ENCODE data around the gene PIK3AP1.
"Not testable (repeated sequence)": the region's sequence is repeated elsewhere in the genome, so short reads cannot be mapped to it uniquely, and the experiment has no call there.

Gene PIK3AP1

DNA sequence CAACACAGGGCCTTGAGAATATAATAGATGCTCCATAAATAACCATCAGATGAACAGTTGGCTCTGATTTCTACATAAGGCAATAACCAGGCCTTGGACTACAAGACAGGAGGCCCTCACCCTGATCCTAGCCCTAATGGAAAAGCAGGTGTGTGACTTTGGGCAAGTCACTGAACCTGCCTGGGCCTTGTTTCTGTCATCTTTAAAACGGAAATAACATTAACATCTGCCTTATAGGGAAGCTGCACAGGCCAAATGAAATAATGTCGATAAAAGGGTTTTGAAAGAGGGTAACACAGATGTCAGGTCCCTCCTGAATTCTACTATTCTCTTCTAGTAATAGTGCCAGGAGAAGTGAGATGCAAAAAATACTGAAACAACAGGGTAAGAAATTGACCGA lies 20.7 kb downstream of the PIK3AP1 start:
- in situ Hi-C loops (cut with HindIII; ENCODE audit: low sequenced_read_pairs), result no loop called here

DNA sequence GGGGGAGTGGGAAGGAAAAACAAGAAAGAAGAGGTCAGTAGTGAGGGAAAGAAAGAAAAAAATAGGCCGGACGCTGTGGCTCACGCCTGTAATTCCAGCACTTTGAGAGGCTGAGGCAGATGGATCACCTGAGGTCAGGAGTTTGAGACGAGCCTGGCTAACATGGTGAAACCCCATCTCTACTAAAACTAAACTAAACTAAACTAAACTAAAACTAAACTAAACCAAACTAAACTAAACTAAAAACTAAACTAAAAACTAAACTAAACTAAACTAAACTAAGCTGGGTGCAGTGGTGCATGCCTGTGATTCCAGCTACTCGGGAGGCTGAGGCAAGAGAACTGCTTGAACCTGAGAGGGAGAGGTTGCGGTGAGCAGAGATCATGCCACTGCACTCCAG lies 22.0 kb downstream of the PIK3AP1 start:
- in situ Hi-C loops (cut with HindIII; ENCODE audit: low sequenced_read_pairs), result not testable (repeated sequence)

DNA sequence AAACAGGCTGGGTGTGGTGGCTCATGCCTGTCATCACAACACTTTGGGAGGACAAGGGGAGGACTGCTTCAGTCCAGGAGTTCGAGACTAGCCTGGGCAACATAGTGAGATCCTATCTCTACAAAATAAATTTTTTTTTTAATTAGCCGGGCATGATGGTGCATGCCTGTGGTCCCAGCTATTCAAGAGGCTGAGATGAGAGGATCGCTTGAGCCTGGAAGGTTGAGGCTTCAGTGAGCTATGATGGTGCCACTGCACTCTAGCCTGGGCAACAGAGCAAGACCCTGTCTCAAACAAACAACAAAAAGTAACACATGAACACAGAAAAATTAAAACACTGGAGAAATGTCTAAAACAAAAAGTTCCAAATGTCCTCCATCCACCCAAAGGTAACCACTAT lies 22.9 kb downstream of the PIK3AP1 start:
- in situ Hi-C loops (cut with HindIII; ENCODE audit: low sequenced_read_pairs), result no loop called here

DNA sequence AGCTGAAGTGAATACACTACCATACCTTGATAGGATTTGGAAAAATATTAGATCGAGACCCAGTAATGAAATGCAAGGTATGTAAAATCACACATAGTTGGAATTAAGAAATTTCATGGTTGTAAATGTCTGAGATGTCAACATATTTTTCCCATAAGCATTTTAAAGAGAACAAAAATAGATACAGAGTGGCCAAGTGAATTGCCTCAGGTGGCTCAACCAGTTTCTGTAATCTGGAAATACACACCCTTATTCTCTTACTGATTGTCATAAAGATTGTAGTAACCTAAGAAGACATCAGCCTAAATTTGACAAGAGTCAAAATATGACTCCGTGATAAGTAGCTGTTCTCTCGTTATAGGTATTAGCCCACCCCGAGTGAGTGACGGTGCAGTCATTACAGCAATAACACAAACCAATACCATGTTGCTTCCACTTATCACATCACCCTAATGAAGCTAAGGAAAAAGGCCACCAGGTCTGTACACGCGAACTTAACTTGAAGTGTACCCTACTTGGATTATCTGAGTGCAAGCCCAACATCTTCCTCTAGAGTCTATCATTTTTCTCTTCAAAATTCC lies 23.4 kb downstream of the PIK3AP1 start:
- in situ Hi-C loops (cut with HindIII; ENCODE audit: low sequenced_read_pairs), result no loop called here

DNA sequence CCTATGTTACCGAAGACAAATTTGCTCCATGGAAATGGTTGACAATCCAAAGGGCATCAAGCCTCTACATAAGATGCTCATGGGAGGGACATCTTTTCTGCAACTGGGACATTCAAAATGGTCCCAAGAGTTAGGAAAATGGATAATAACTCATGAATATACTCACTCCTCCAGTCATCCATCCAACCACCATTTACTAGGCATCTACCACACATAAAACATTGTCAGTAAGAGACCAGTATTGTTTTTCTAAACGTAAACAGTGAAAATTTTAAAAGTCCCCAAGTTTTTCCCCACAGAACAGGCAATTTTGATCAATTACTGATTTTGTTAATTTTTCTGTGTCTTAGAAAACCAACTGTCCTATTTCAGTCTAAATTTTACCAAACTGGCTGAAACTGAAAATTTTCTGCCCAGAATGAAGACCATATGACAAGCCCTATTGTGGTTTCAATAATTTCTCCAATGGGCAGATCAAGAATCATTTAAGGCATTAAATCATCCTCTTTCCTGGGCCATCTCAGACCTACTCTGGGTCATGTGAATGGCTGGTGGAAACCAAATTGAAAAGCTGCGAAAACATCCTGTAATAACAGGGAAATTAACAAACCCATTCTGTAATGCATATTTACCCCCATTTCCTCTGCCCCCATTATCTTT lies 24.2 kb downstream of the PIK3AP1 start:
- in situ Hi-C loops (cut with HindIII; ENCODE audit: low sequenced_read_pairs), result no loop called here

DNA sequence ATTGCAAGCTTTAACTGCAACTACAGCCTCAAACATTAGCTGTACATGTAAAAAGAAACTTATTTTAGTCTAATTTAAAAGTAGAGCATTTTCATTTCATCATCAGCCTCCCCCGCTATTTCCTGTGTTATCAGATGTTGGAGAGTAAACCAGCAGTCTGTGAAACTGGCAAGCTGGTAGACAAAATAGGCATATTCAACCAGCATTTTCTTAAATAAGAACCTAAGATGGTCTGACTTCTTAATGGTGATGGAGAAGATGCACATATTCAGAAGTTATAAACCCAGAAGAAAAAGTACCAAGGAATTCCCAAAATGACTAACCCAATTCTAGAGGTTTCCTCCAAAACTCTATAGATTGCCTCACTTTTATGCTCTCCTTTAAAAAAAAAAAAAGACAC lies 24.9 kb downstream of the PIK3AP1 start:
- in situ Hi-C loops (cut with HindIII; ENCODE audit: low sequenced_read_pairs), result no loop called here

DNA sequence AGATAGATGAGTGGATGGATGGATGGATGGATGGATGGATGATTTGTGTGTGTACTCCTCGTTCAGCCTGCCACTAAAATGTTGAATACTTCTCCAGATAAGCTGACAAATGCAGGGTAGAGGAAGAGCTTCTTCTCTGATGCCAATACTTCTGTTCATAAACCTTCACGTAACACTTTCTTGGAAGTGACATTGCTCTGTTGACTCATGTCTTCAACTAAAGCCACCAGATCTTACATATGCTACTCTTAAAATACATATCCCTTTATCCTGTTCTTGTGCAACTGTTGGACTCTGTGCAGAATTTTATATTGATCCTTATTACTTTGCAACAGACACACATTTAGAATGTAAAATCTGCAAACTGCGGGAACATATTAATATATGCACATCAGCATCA lies 26.9 kb downstream of the PIK3AP1 start:
- in situ Hi-C loops (cut with HindIII; ENCODE audit: low sequenced_read_pairs), result no loop called here

DNA sequence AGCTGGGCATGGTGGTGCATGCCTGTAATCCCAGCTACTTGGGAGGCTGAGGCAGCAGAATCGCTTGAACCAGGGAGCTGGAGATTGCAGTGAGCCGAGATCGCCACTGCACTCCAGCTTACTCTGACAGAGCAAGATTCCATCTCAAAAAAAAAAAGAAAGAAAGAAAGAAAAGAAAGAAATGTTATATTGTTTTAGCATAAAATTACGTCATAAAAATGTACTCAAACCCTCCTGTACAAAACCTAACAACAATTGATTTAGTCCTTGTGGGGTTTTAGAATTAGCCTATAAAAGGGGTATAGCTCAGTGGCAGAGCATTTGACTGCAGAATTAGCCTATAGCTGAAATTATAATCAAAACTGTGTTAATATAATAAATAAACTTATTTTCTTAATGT lies 27.9 kb downstream of the PIK3AP1 start:
- in situ Hi-C loops (cut with HindIII; ENCODE audit: low sequenced_read_pairs), result no loop called here

DNA sequence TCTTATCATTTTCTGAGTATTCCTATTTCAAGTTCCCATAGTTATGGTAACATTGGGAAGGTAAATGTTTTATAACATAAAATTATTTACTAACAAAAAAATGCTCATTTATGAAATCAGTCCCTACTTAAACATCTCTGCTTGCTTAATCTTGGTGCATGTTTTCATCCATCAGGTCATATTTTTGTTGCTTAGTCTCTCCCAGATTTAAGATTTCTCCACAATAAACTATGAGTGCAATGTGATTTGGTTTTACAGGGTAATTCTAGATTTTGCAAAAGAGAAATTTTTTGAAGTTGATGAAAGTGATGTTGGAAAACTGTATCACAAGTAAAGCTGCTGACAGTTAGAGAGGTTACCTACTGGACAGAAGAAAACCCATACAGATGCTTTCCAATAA lies 28.6 kb downstream of the PIK3AP1 start:
- in situ Hi-C loops (cut with HindIII; ENCODE audit: low sequenced_read_pairs), result no loop called here

DNA sequence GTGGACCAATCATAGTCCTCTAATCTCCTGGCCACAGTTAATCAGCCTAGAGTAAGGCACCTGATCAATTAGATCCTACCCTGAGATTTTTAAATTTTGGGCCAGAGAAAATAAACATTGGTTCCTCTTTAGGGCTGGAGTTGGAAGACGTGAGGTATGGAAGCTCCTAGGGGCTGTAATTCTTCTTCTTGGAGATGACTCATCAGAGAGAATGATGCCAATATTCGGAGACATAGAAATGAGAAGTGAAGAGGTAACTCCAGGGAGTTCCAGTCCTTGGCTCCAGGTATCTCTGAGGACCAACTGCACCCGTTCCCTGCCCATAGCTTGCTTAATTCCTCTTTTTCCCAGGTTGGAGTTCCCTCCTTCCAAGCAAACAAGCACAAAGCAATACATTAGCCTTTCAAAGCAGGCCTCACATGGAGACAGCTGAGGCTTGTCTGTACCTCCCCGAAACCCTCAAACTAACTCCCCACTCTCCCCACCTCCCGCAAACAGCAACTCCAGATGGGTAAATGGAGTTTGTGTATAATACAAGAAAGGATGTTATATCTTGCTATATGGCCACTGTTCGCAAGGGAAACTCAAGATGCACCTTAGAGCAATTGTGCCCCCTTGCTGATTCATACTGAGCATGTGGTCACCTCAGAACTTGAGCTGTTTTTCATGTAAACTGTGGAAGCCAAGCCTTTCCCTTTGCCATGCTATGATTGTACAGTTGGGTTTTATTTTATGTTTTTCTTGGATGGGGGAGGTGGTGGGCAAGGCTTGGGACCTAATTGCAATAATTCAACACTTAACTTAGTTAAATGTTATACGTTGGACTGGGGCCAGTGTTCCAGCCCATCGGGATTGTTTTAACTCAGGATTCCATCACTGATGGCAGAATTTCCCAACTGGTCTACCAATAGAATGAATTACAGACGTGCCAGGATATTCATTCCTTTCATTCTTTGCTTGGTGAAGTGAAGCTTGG lies 29.3 kb downstream of the PIK3AP1 start:
- in situ Hi-C loops (cut with HindIII; ENCODE audit: low sequenced_read_pairs), result no loop called here

DNA sequence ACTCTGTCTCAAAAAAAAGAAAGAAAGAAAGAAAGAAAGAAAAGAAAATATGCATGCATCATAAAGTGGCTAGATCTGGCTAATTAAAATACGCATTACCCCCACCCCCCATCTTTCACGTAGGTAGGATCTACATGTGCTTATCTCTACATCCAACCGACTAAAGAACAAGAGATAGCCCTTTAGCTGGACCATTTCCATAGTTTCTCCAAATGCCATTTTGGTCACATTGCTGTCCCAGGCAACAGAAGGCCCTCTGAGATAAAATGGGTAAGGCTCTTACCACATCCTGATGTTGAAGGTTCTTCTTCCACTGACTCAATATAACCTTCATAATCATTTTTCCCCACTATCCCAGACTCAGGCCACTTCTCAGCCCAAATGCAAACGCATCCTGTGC lies 31.5 kb downstream of the PIK3AP1 start:
- in situ Hi-C loops (cut with HindIII; ENCODE audit: low sequenced_read_pairs), result no loop called here

DNA sequence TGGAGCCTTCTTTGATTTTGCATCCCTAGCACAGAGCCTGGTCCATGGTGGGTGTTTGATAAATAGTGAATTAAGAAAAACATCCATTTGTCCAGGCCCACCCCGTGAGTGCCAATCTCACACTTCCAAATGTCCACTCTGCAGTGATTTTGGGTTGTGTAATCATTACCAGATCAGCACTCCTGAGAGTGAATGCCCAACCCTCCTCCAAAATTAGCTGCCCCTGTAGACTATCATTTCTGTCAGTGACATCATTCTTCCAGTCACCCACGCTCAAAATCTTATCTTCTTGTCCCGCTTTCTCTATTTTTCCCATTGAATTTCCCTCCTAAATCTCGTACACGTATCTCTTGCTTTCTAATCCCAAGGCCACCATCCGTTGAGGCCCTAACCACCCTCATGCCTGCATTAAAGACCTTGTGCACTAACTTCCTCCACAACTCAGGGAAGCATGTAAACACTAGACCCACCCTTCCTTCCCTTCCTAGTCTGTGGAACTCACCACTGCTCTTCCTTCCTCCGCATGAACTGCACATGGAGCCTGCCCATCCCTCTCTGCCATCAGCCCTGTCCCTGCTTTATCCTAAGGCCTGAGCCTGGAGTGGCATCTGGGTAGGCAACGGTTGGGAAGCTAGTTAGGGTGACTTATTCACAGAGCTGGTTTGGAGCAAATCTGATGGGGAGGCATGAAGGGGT lies 32.8 kb downstream of the PIK3AP1 start:
- in situ Hi-C loops (cut with HindIII; ENCODE audit: low sequenced_read_pairs), result no loop called here

DNA sequence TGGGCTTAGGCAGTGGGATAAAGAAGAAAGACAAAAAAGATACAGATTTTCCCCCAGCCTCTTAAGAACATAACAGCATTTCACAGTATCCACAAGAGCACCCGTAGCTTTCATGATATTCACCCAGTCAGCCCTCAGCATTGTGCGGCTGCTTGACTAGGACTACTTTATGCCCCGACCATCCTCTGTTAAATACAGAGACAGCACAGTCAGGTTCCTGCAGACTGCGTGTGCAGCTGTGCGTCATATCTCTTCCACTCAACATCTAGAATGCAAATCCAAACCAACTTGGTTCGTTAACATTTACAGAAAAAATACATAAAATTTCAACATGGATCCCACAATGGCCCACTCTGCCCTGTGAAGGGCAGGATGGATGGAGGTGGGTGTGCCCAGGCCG lies 33.8 kb downstream of the PIK3AP1 start:
- in situ Hi-C loops (cut with HindIII; ENCODE audit: low sequenced_read_pairs), result no loop called here

DNA sequence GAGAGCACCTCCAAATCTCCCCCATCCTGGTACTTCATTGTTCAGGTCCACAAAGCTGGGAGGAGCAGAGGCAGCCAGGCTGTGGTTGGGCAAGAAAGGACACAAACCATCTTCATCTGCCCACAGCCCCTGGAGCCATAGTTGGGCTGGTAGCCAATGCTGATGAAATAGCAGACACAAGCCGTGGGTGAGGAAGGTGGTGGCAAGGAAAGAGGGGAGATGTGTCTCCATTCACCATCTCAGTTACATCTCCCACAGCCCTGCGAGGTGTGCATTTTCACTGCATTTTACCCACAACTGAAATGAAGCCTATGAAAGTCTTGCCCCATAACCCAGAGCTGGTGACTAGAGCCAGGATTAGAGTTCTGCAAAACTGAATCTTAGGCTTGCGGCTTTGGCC lies 35.0 kb downstream of the PIK3AP1 start:
- in situ Hi-C loops (cut with HindIII; ENCODE audit: low sequenced_read_pairs), result no loop called here

DNA sequence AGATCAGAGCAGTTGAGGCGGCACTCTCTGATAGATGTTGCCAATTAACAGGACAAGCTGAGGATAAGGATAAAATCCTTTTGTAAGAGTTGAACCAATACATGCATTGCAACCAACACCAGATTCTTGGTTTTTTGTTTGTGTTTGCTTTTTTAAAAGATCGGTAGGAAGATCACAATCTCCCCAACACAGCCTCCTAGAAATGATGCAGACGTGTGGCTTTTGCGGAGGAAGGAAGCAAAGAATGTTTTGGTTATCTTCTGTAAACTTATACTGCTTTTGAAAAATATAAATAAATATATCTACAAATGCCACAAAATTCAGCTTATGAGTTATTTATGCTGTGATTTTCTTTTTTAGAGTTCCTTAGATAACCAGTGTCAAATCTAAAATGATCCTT lies 35.5 kb downstream of the PIK3AP1 start:
- in situ Hi-C loops (cut with HindIII; ENCODE audit: low sequenced_read_pairs), result loop anchor here (5.0 kb wide), 1 partner anchor 68 kb away; no protein-coding TSS in a partner anchor

DNA sequence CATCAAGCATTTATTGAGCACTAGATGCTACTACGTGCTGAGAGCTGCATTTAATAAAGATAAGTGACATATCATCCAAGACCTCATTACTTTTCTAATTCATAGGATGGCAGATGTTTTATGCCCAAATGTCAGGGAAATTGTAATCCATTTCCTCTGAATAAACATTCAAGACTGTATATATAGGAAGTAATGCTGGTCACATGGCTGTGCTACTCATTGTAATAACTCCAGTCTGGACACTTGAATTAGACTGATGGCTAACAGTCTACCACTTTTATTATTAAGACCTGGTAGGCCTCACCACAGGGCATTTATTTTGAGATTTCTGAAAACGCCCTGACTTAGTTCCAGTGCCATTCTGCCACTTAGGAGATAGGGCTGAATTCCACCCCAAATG lies 36.6 kb downstream of the PIK3AP1 start:
- in situ Hi-C loops (cut with HindIII; ENCODE audit: low sequenced_read_pairs), result loop anchor here (5.0 kb wide), 1 partner anchor 66 kb away; no protein-coding TSS in a partner anchor

DNA sequence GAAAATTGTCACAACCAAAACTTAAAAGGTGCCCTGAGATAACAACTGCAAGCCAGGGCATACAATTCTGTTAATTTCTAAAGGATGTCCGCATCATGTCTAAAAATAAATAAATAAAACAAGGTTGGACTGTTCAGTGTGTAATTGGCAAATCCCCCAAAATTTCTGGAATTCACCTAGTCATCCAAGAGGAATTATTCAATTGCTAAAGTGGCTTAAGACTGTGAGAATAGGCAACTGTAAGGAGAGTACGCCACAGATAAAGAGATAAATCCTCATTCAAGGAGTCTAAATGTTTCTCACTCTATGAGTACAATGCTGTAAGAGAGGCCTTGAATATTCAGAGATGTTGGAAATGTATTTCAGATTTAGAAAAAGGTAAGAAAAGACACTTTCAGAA lies 37.2 kb downstream of the PIK3AP1 start:
- in situ Hi-C loops (cut with HindIII; ENCODE audit: low sequenced_read_pairs), result loop anchor here (5.0 kb wide), 1 partner anchor 66 kb away; no protein-coding TSS in a partner anchor

DNA sequence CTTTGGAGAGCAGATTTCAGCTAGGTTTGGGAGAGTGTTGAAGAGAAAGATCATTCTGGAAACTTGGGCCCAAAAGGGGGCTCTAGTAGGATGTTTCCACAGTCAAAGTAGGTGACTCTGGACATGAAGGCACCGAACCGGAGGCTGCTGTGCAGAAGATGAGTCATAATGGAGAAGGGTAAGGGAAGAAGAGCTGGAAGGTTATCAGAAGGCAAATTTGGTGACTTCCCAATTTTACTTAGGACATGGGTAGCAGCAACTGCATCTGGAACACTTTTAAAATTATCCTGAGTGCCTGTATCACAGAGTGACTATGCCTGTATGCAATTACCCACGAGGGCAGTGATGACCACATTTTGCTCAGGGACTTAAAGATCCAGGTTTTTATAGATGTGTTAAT lies 38.8 kb downstream of the PIK3AP1 start:
- in situ Hi-C loops (cut with HindIII; ENCODE audit: low sequenced_read_pairs), result loop anchor here (5.0 kb wide), 1 partner anchor 64 kb away; no protein-coding TSS in a partner anchor

DNA sequence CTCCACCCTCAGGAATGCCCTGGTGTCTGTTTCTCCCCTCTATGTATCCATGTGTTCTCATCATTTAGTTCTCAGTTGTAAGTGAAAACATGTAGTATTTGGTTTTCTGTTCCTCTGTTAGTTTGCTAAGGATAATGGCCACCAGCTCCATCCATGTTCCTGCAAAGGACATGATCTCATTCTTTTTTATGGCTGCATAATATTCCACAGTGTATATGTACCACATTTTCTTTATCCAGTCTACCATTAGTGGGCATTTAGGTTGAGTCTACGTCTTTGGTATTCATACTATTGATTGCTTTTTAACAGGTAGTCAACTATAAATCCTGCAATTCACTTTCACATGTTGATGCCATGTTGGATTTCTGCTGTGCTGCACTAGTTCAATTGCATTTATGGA lies 39.9 kb downstream of the PIK3AP1 start:
- in situ Hi-C loops (cut with HindIII; ENCODE audit: low sequenced_read_pairs), result loop anchor here (5.0 kb wide), 1 partner anchor 63 kb away; no protein-coding TSS in a partner anchor

DNA sequence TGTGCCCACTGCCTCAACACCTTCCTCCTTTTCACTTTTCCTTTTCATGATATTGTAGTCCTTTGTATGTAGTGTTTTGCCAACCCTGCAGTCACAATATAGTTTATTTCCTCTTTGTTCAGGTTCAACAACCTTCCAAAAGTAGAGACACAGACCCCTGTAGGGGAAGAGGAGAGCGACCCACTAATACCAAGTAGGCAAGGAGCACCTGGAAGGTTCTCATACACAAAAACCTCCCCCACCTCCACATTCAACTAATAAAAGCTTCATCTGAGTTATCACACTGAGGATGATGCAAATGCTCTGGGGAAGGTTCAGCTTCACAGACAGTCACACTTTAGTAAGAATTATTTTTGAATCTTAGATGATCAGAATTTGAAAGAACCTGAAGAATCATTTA lies 41.6 kb downstream of the PIK3AP1 start:
- in situ Hi-C loops (cut with HindIII; ENCODE audit: low sequenced_read_pairs), result no loop called here

All from endothelial cell of hepatic sinusoid (primary cell).